CD4-positive, alpha-beta T cell (primary cell): ENCODE results near the gene PI4KA. TPM values are rescaled to one million over a fixed set of nuclear protein-coding genes. Genes with fewer than 3 reads are reported as not detected.

Source experiments
- ATAC-seq: fragments of 200-7000 bp; cut with Tn5 transposase; one replicate; pipeline ENCODE4 v1.10.0; 2022; ENCODE audit warnings: mild to moderate bottlenecking; ENCODE audit not compliant: poor library complexity
- CTCF ChIA-PET: fragments of 350-600 bp; sonication (Branson Sonifier 250); formaldehyde crosslinking; loops from one replicate; lab custom pipeline; 2021; ENCODE audit warnings: antibody characterized with exemption, inconsistent platforms; lab: Charles Lee
- POLR2A ChIA-PET: fragments of 350-600 bp; sonication (Branson Sonifier 250); formaldehyde crosslinking; loops from one replicate; lab custom pipeline; 2021; ENCODE audit warnings: antibody characterized with exemption, inconsistent platforms; lab: Charles Lee
- DNase-seq, 14 experiments: peaks; one replicate each; pipeline ENCODE4 v3.0.0-alpha.2; 2013 to 2020; ENCODE audit warnings: mixed read lengths in 2 of 14
- H3K27ac ChIP-seq, 2 donors: one replicate each; pipeline versions ENCODE4 v1.5.1 to v1.7.0; 2013; ENCODE audit warnings: low read length in 2 of 2, low read depth in 1 of 2, mild to moderate bottlenecking in 1 of 2
- H3K27me3 ChIP-seq, 2 experiments: 1 replicate in 1 of 2; 2 replicates in 1 of 2; pipeline versions ENCODE4 v1.6.1 to v1.7.0; 2013; ENCODE audit warnings: low read length in 2 of 2, control low read depth in 1 of 2, mild to moderate bottlenecking in 1 of 2, moderate library complexity in 1 of 2; ENCODE audit not compliant: insufficient read depth in 2 of 2, control insufficient read depth in 1 of 2
- H3K36me3 ChIP-seq: one replicate; pipeline ENCODE4 v1.6.1; 2013; ENCODE audit warnings: low read length, control low read depth; ENCODE audit not compliant: insufficient read depth
- H3K4me1 ChIP-seq: one replicate; pipeline ENCODE4 v1.6.1; 2013; ENCODE audit warnings: low read length, control low read depth; ENCODE audit not compliant: insufficient read depth
- H3K4me3 ChIP-seq: one replicate; pipeline ENCODE4 v1.5.1; 2013; ENCODE audit warnings: mild to moderate bottlenecking, low read length, moderate library complexity
- H3K9me3 ChIP-seq, 2 experiments: 1 replicate in 1 of 2; 2 replicates in 1 of 2; pipeline versions ENCODE4 v1.6.1 to v1.7.0; 2013; ENCODE audit warnings: low read length in 2 of 2, mild to moderate bottlenecking in 2 of 2, control low read depth in 1 of 2, moderate library complexity in 1 of 2; ENCODE audit not compliant: control insufficient read depth in 1 of 2, insufficient read depth in 1 of 2
- H3K27ac Mint-ChIP-seq: one replicate; pipeline ENCODE4 v1.8.0; 2020; ENCODE audit warnings: mixed read lengths
- H3K27me3 Mint-ChIP-seq: one replicate; pipeline ENCODE4 v1.8.0; 2021; ENCODE audit warnings: mixed read lengths
- H3K36me3 Mint-ChIP-seq: one replicate; pipeline ENCODE4 v1.8.0; 2021; ENCODE audit warnings: low read depth, mixed read lengths
- H3K4me1 Mint-ChIP-seq: one replicate; pipeline ENCODE4 v1.8.0; 2021; ENCODE audit warnings: low read depth, mixed read lengths
- H3K4me3 Mint-ChIP-seq: one replicate; pipeline ENCODE4 v1.8.0; 2020; ENCODE audit warnings: mild to moderate bottlenecking, mixed read lengths
- H3K9me3 Mint-ChIP-seq: one replicate; pipeline ENCODE4 v1.8.0; 2020; ENCODE audit warnings: mixed read lengths
- intact Hi-C, 2 experiments: fragments of 100-400 bp; cut with DNase I in 1 of 2; cut with micrococcal nuclease in 1 of 2; formaldehyde crosslinking; loops; one replicate each; pipeline versions ENCODE4 v1.15.1 to v1.9.0; 2023 to 2025; cut with DNase I, micrococcal nuclease
- total RNA-seq, 174 experiments: library from RNA in 2 of 174; stranded (reverse) in 2 of 174; gene quantifications; one replicate each; pipeline ENCODE4 v1.2.3 and lab custom pipeline; 2021 to 2026
- TF ChIP-seq, protein P1 (sequence below): fragments of 200-600 bp; IDR thresholded peaks from one replicate; pipeline ENCODE4 v1.8.0; 2022; ENCODE audit warnings: antibody characterized with exemption, mild to moderate bottlenecking

PI4KA gene
- total RNA-seq, 2 experiments from 2014 or later = 137 to 146 TPM

GRCh38 chr22:20742764-20743163 is 115.8 kb downstream of the PI4KA start:
- Mint-ChIP-seq H3K36me3 (peaks cover 73% of the 10 kb centered on the region), H3K27me3 (no peaks in the 10 kb centered on the region), H3K27ac (no peak overlapping the region), H3K4me3 (no peak overlapping the region), H3K9me3 (no peaks in the 10 kb centered on the region), H3K4me1 (peaks cover 5% of the 10 kb centered on the region)
- peaks cover 63% of the 10 kb centered on the region for H3K36me3 ChIP-seq
- intact Hi-C loops = loop anchor here (1.0 to 5.0 kb wide), 3 partner anchors 136 to 585 kb away; no protein-coding TSS in a partner anchor
- H3K9me3 ChIP-seq = no peaks in the 10 kb centered on the region
- TF ChIP-seq, protein P1, sequence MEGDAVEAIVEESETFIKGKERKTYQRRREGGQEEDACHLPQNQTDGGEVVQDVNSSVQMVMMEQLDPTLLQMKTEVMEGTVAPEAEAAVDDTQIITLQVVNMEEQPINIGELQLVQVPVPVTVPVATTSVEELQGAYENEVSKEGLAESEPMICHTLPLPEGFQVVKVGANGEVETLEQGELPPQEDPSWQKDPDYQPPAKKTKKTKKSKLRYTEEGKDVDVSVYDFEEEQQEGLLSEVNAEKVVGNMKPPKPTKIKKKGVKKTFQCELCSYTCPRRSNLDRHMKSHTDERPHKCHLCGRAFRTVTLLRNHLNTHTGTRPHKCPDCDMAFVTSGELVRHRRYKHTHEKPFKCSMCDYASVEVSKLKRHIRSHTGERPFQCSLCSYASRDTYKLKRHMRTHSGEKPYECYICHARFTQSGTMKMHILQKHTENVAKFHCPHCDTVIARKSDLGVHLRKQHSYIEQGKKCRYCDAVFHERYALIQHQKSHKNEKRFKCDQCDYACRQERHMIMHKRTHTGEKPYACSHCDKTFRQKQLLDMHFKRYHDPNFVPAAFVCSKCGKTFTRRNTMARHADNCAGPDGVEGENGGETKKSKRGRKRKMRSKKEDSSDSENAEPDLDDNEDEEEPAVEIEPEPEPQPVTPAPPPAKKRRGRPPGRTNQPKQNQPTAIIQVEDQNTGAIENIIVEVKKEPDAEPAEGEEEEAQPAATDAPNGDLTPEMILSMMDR = no peak
- DNase-seq = no peak
- H3K4me3 ChIP-seq = no peak overlapping the region
- no peak for ATAC-seq
- no peaks in the 10 kb centered on the region for H3K4me1 ChIP-seq
- no peaks in the 10 kb centered on the region for H3K27me3 ChIP-seq
- ChIA-PET POLR2A (no interaction called here), CTCF (interaction anchor here (1.3 to 1.4 kb wide), 2 partner anchors 325 to 586 kb away, joined by 5 to 7 read pairs; no protein-coding TSS in a partner anchor)
- no peak overlapping the region for H3K27ac ChIP-seq

- Histone ChIP-seq H3K4me1 (no peaks in the 10 kb centered on the region), H3K4me3 (no peak overlapping the region), H3K36me3 (peaks cover 57% of the 10 kb centered on the region), H3K9me3 (no peaks in the 10 kb centered on the region), H3K27ac (no peak overlapping the region), H3K27me3 (no peaks in the 10 kb centered on the region)
- intact Hi-C loops = loop anchor here (1.0 to 5.0 kb wide), 5 partner anchors 37 to 585 kb away; no protein-coding TSS in a partner anchor
- TF ChIP-seq, protein P1 = peak; percentile 81
- CTCF ChIA-PET = interaction anchor here (0.8 to 1.4 kb wide), 7 partner anchors 10 to 585 kb away, joined by 3 to 7 read pairs (median 5); no protein-coding TSS in a partner anchor
- Mint-ChIP-seq H3K9me3 (no peaks in the 10 kb centered on the region), H3K4me1 (peaks cover 5% of the 10 kb centered on the region), H3K27me3 (no peaks in the 10 kb centered on the region), H3K4me3 (no peak overlapping the region), H3K27ac (no peak overlapping the region), H3K36me3 (peaks cover 69% of the 10 kb centered on the region)
- DNase-seq (peak in 12 of 14 experiments; percentile 9 to 67 (median 36)), ATAC-seq (no peak)
- POLR2A ChIA-PET = interaction anchor here (0.9 kb wide), 1 partner anchor 176 kb away, joined by 3 read pairs; no protein-coding TSS in a partner anchor
These were observed 116.7 kb downstream of the PI4KA start for GRCh38 chr22:20741634-20742581.

DNA sequence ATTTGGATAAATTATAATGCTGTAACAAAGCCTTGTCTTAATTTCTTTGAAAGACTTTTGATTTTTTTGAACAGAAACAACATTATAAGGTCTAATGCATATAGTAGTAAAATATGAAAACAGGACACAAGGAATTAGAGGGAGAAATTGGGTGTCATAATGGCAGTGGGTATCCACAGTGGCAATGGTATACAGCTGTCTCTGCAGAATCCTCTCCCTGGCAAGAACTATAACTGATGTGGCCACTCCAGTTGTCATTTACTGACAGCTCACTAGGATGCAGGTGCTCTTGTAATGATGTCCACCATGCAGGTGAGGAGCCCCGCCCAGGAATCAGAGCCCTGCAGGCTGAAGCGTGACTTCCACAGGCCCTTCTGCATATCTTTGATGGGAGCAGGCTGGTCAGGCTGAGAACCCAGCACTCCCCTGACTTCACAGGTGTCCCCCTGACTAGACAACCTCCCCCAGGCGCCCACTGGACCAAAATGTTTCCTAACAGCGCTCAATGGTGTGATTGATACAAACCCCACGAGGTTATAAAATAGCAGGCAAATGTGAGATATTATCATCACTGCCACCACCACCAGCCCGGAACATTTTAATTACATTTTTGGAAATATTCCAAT is 117.5 kb downstream of the PI4KA start:
- POLR2A ChIA-PET = interaction anchor here (0.9 kb wide), 1 partner anchor 175 kb away, joined by 3 read pairs; no protein-coding TSS in a partner anchor

More for the DNA sequence above, 117.5 kb downstream of the PI4KA start:
- Mint-ChIP-seq H3K4me1 (peaks cover 5% of the 10 kb centered on the region), H3K27me3 (no peaks in the 10 kb centered on the region), H3K27ac (no peak overlapping the region), H3K4me3 (no peak overlapping the region), H3K36me3 (peaks cover 70% of the 10 kb centered on the region), H3K9me3 (no peaks in the 10 kb centered on the region)
- Histone ChIP-seq H3K36me3 (peaks cover 53% of the 10 kb centered on the region), H3K4me1 (no peaks in the 10 kb centered on the region), H3K27ac (no peak overlapping the region), H3K27me3 (no peaks in the 10 kb centered on the region), H3K4me3 (no peak overlapping the region), H3K9me3 (no peaks in the 10 kb centered on the region)
- ATAC-seq (no peak), DNase-seq (no peak)
- CTCF ChIA-PET = interaction anchor here (0.8 to 1.4 kb wide), 7 partner anchors 11 to 584 kb away, joined by 3 to 7 read pairs (median 5); no protein-coding TSS in a partner anchor
- TF ChIP-seq, protein P1 = no peak
- intact Hi-C loops = loop anchor here in 1 of 2 experiments (2.0 to 5.0 kb wide), 3 partner anchors 36 to 584 kb away; no protein-coding TSS in a partner anchor
